Transverse colon (tissue), 4 donors: ENCODE data around the gene PCDHGA8. TPM values are rescaled to one million over a fixed set of nuclear protein-coding genes. Genes with fewer than 3 reads are reported as not detected.
A peak's percentile ranks its signal among the peaks of the same experiment; 100 is the strongest.

Source experiments
- DNase-seq: peaks from one replicate; pipeline ENCODE4 v3.0.0-alpha.2; 2019
- H3K27ac ChIP-seq, 4 donors: fragments of 200-600 bp; sonication (generic); 2 replicates each; pipeline ENCODE4 v1.5.1; 2016 to 2018; ENCODE audit warnings: inconsistent platforms in 4 of 4
- H3K27me3 ChIP-seq: fragments of 200-600 bp; sonication (generic); 2 replicates; pipeline ENCODE4 v1.5.1; 2017; ENCODE audit warnings: inconsistent platforms
- H3K36me3 ChIP-seq, 4 donors: fragments of 200-600 bp; sonication (generic); 2 replicates each; pipeline ENCODE4 v1.5.1; 2017 to 2019; ENCODE audit warnings: inconsistent platforms in 4 of 4
- H3K4me1 ChIP-seq, 4 donors: fragments of 200-600 bp; sonication (generic); 2 replicates each; pipeline ENCODE4 v1.5.1; 2017 to 2020; ENCODE audit warnings: inconsistent platforms in 4 of 4
- H3K4me3 ChIP-seq, 4 donors: fragments of 200-600 bp; sonication (generic); 1 replicate in 1 of 4; 2 replicates in 3 of 4; pipeline versions ENCODE4 v1.5.1 to v1.6.1; 2017 to 2019; ENCODE audit warnings: inconsistent platforms in 4 of 4
- H3K9me3 ChIP-seq, 2 donors: fragments of 200-600 bp; sonication (generic); 2 replicates each; pipeline ENCODE4 v1.5.1; 2017 to 2019; ENCODE audit warnings: inconsistent platforms in 2 of 2
- CTCF ChIP-seq, 5 experiments: fragments of 200-600 bp in 3 of 5; fragments of 450-650 bp in 2 of 5; sonication (generic) in 3 of 5; IDR thresholded peaks; 1 replicate in 2 of 5; 2 replicates in 3 of 5; pipeline ENCODE4 v1.5.1; 2016 to 2017; ENCODE audit warnings: antibody characterized with exemption in 5 of 5, inconsistent platforms in 3 of 5, mild to moderate bottlenecking in 2 of 5, moderate library complexity in 1 of 5
- EP300 ChIP-seq: sonication (generic); formaldehyde crosslinking; IDR thresholded peaks from one replicate; pipeline ENCODE4 v1.6.1; 2017; ENCODE audit warnings: antibody characterized with exemption, low read depth
- POLR2A ChIP-seq: fragments of 450-650 bp; IDR thresholded peaks from one replicate; pipeline ENCODE4 v1.6.1; 2016; ENCODE audit warnings: antibody characterized with exemption, mild to moderate bottlenecking, moderate library complexity
- POLR2AphosphoS5 ChIP-seq, 3 donors: sonication (generic); formaldehyde crosslinking; IDR thresholded peaks; one replicate each; pipeline ENCODE4 v1.6.1; 2016; ENCODE audit warnings: antibody characterized with exemption in 3 of 3
- WGBS, 2 donors: methylation state at CpG; one replicate each; pipeline ENCODE4 v1.1.5; 2018; ENCODE audit warnings: low coverage in 1 of 2; 5-methylcytosine and 5-hydroxymethylcytosine counted together
- in situ Hi-C, 4 donors: fragments of 200-750 bp; cut with MboI; loops; one replicate each; pipeline versions ENCODE4 v1.15.0 to v1.15.1; 2017; ENCODE audit warnings: low sequenced_read_pairs in 3 of 4, low pct_ligation_motif_present in 1 of 4, low pct_unique_long_range_greater_than_20kb in 1 of 4
- intact Hi-C: fragments of 100-400 bp; cut with DNase I; formaldehyde crosslinking; loops from one replicate; pipeline ENCODE4 v1.15.1; 2023; ENCODE audit warnings: low total_unique reads
- total RNA-seq, 4 donors: library from RNA; depleted of rRNA; stranded (reverse); fragments of >200 nt; gene quantifications; one replicate each; pipeline ENCODE4 v1.1.0, GENCODE V29; 2016

PCDHGA8 gene
- total RNA-seq, result 10 to 100 TPM in 1 of 4 donors, 1 to 10 TPM in 3; 1.5 to 11.5 (median 2.5) TPM

- TF ChIP-seq CTCF (IDR thresholded peaks at IDR 0.05) (no peak), POLR2A (no peak), POLR2AphosphoS5 (IDR thresholded peaks at IDR 0.05) (no peak), EP300 (no peak)
- in situ Hi-C loops (loop anchor here in 1 of 4 donors (25.0 kb wide), 1 partner anchor 180 kb away; the partner anchor contains the start of genes PCDHB12, PCDHB13 and PCDHB14), intact Hi-C loops (no loop called here)
- Histone ChIP-seq H3K36me3 (no peaks in the 10 kb centered on the region), H3K9me3 (peaks cover 63 to 83% of the 10 kb centered on the region in 2 donors), H3K4me3 (no peak within 1 kb of the TSS), H3K4me1 (no peaks in the 10 kb centered on the region), H3K27ac (no peak within 1 kb of the TSS), H3K27me3 (peaks cover 23% of the 10 kb centered on the region)
- 30 to 65% methylated on average over 6 to 38 of the region's 38 CpGs for WGBS, 2 donors
- DNase-seq, result no peak
These were observed at the start of gene PCDHGA8 for GRCh38 chr5:141392429-141393198. Gene PCDHGA8 (plus strand): TSS chr5:141392633. CDS start chr5:141392814, 181 bp downstream.

- Histone ChIP-seq H3K9me3 (peaks cover 38 to 54% of the 10 kb centered on the region in 2 donors), H3K36me3 (no peaks in the 10 kb centered on the region), H3K27me3 (peaks cover 24% of the 10 kb centered on the region), H3K4me3 (no peak overlapping the region), H3K4me1 (no peaks in the 10 kb centered on the region), H3K27ac (no peak overlapping the region)
- DNase-seq, result no peak
- TF ChIP-seq POLR2AphosphoS5 (IDR thresholded peaks at IDR 0.05) (no peak), CTCF (IDR thresholded peaks at IDR 0.05) (no peak)
- 10 to 45% methylated on average over 1 of the region's 1 CpG for WGBS, 2 donors
- intact Hi-C loops (no loop called here), in situ Hi-C loops (no loop called here)
These were observed 49.7 kb upstream of the PCDHGA8 start for GRCh38 chr5:141342773-141343172.

- TF ChIP-seq POLR2AphosphoS5 (IDR thresholded peaks at IDR 0.05) (no peak), EP300 (no peak), POLR2A (no peak), CTCF (IDR thresholded peaks at IDR 0.05) (no peak)
- Histone ChIP-seq H3K4me3 (peak within 1 kb of the TSS in 1 of 4 donors; percentile 12), H3K27me3 (peaks cover 20% of the 10 kb centered on the region), H3K36me3 (no peaks in the 10 kb centered on the region), H3K27ac (no peak within 1 kb of the TSS), H3K9me3 (peaks cover 36 to 54% of the 10 kb centered on the region in 2 donors), H3K4me1 (no peaks in the 10 kb centered on the region)
- intact Hi-C loops (no loop called here), in situ Hi-C loops (no loop called here)
- no peak for DNase-seq
- WGBS, 2 donors, result 35 to 55% methylated on average over 8 to 9 of the region's 9 CpGs
These were observed 49.0 kb upstream of the PCDHGA8 start, which contains the start of gene PCDHGA3 for GRCh38 chr5:141343242-141343952. Gene PCDHGA3 (plus strand): TSS chr5:141343829. CDS start chr5:141344034, 205 bp downstream.

GRCh38 chr5:141343953-141344463 lies 48.4 kb upstream of the PCDHGA8 start:
- Histone ChIP-seq H3K36me3 (no peaks in the 10 kb centered on the region), H3K27me3 (peaks cover 14% of the 10 kb centered on the region), H3K27ac (no peak overlapping the region), H3K4me1 (no peaks in the 10 kb centered on the region), H3K9me3 (peaks cover 30 to 49% of the 10 kb centered on the region in 2 donors), H3K4me3 (peak overlapping the region in 1 of 4 donors; percentile 12)
- DNase-seq, result no peak
- in situ Hi-C loops, result no loop called here
- TF ChIP-seq EP300 (no peak), CTCF (IDR thresholded peaks at IDR 0.05) (no peak), POLR2AphosphoS5 (IDR thresholded peaks at IDR 0.05) (no peak), POLR2A (no peak)
- intact Hi-C loops, result no loop called here
- 57 to 66% methylated on average over 22 to 31 of the region's 31 CpGs for WGBS, 2 donors
